Measurements from ENCODE around the gene LRRC30. TPM values are rescaled to one million over a fixed set of nuclear protein-coding genes. Genes with fewer than 3 reads are reported as not detected.

LRRC30 gene
- total RNA-seq, 1 experiment from 2014 or later = not detected

GRCh38 chr18:7206217-7206616 lies 24.7 kb upstream of the LRRC30 start:
- H3K27ac ChIP-seq (ENCODE audit: low read length) = no peak overlapping the region
- no peak overlapping the region for H3K4me2 ChIP-seq (ENCODE audit: low read length)
- no peaks in the 10 kb centered on the region for H3K79me2 ChIP-seq (ENCODE audit: low read length)
- no peak overlapping the region for H3K4me3 ChIP-seq (ENCODE audit: low read length)
- no TSS peak for BruUV-seq (replicated peaks)
- no peak overlapping the region for H3K9ac ChIP-seq (ENCODE audit: low read length)
- no peaks in the 10 kb centered on the region for H3F3A ChIP-seq (ENCODE audit: low read length, unreplicated experiment)
- no peaks in the 10 kb centered on the region for H3K4me1 ChIP-seq (ENCODE audit: insufficient read depth, low read length)
- POLR2A ChIA-PET (ENCODE audit: unreplicated experiment) = no interaction called here
- peaks cover 38% of the 10 kb centered on the region for H3K27me3 ChIP-seq (ENCODE audit: low read length)
- intact Hi-C loops (cut with micrococcal nuclease) = no loop called here
- H3K9me2 ChIP-seq (replicated peaks; ENCODE audit: low read length) = no peaks in the 10 kb centered on the region
- CTCF ChIA-PET = interaction anchor here (0.5 kb wide), 1 partner anchor 66 kb away, joined by 8 read pairs; no protein-coding TSS in a partner anchor
- ATAC-seq (no peak), DNase-seq (no peak)
- H3K9me3 ChIP-seq (ENCODE audit: low read length) = no peaks in the 10 kb centered on the region
- H3K36me3 ChIP-seq (ENCODE audit: low read depth, low read length) = no peaks in the 10 kb centered on the region
- H4K20me1 ChIP-seq (ENCODE audit: low read length) = no peaks in the 10 kb centered on the region
- TF ChIP-seq, protein P1, sequence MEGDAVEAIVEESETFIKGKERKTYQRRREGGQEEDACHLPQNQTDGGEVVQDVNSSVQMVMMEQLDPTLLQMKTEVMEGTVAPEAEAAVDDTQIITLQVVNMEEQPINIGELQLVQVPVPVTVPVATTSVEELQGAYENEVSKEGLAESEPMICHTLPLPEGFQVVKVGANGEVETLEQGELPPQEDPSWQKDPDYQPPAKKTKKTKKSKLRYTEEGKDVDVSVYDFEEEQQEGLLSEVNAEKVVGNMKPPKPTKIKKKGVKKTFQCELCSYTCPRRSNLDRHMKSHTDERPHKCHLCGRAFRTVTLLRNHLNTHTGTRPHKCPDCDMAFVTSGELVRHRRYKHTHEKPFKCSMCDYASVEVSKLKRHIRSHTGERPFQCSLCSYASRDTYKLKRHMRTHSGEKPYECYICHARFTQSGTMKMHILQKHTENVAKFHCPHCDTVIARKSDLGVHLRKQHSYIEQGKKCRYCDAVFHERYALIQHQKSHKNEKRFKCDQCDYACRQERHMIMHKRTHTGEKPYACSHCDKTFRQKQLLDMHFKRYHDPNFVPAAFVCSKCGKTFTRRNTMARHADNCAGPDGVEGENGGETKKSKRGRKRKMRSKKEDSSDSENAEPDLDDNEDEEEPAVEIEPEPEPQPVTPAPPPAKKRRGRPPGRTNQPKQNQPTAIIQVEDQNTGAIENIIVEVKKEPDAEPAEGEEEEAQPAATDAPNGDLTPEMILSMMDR (conservative IDR thresholded peaks at IDR 0.05; ENCODE audit: low read depth, low read length) = no peak
- no peak for TF ChIP-seq EZH2 (IDR thresholded peaks at IDR 0.05; ENCODE audit: low read length, unreplicated experiment)
- H2AFZ ChIP-seq (ENCODE audit: low read length) = no peak overlapping the region

DNA sequence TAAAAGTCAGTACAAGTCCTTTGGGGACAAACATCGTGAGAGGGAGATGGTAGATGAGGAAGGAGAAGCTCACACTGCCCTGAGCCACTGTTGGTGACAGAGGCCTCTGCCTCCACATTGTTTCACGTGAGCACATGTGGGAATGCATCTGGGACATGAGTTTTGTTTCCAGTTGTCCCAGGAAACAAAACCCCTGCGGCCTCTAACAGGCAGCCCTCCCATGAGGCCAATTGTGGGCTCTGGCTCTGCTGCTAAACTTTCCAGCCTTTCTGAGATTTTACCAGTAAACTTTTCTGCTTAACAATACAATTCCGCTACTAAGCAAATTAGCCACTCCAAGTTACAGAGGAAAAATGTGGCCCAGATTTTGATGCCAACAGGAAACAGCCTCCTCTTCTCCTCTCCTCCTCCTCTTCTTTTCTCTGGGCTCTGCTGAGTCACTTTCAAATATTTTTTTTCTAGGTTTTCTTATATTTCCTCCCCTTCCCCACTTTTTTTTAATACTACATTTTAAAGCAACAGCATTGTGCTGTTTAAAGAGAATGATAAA lies 23.4 kb upstream of the LRRC30 start:
- no peak for DNase-seq
- peaks cover 42% of the 10 kb centered on the region for H3K27me3 ChIP-seq (ENCODE audit: low read length)
- ChIA-PET POLR2A (ENCODE audit: unreplicated experiment) (no interaction called here), CTCF (no interaction called here)
- no peaks in the 10 kb centered on the region for H3K36me3 ChIP-seq (ENCODE audit: low read depth, low read length)
- H3K9me3 ChIP-seq (ENCODE audit: low read length) = no peaks in the 10 kb centered on the region
- no TSS peak for BruUV-seq (replicated peaks)
- no peak for ATAC-seq
- H3K9ac ChIP-seq (ENCODE audit: low read length) = no peak overlapping the region
- TF ChIP-seq, protein P1 (conservative IDR thresholded peaks at IDR 0.05; ENCODE audit: low read depth, low read length) = no peak
- no peak overlapping the region for H3K4me2 ChIP-seq (ENCODE audit: low read length)
- no peaks in the 10 kb centered on the region for H3K9me2 ChIP-seq (replicated peaks; ENCODE audit: low read length)
- no peak overlapping the region for H2AFZ ChIP-seq (ENCODE audit: low read length)
- H3K4me1 ChIP-seq (ENCODE audit: insufficient read depth, low read length) = no peaks in the 10 kb centered on the region
- H3K27ac ChIP-seq (ENCODE audit: low read length) = no peak overlapping the region
- no peaks in the 10 kb centered on the region for H3F3A ChIP-seq (ENCODE audit: low read length, unreplicated experiment)
- intact Hi-C loops (cut with micrococcal nuclease) = no loop called here
- no peak overlapping the region for H3K4me3 ChIP-seq (ENCODE audit: low read length)
- no peaks in the 10 kb centered on the region for H3K79me2 ChIP-seq (ENCODE audit: low read length)
- H4K20me1 ChIP-seq (ENCODE audit: low read length) = no peaks in the 10 kb centered on the region

GRCh38 chr18:7221424-7222155 lies 9.3 kb upstream of the LRRC30 start:
- Histone ChIP-seq H3K4me3 (ENCODE audit: low read length) (no peak overlapping the region), H3K4me2 (ENCODE audit: low read length) (no peak overlapping the region), H3K9me3 (ENCODE audit: low read length) (no peaks in the 10 kb centered on the region), H2AFZ (ENCODE audit: low read length) (no peak overlapping the region), H3K36me3 (ENCODE audit: low read depth, low read length) (no peaks in the 10 kb centered on the region), H3K27ac (ENCODE audit: low read length) (no peak overlapping the region), H3K9me2 (replicated peaks; ENCODE audit: low read length) (no peaks in the 10 kb centered on the region), H3K9ac (ENCODE audit: low read length) (no peak overlapping the region), H3F3A (ENCODE audit: low read length, unreplicated experiment) (no peaks in the 10 kb centered on the region), H3K79me2 (ENCODE audit: low read length) (no peaks in the 10 kb centered on the region), H4K20me1 (ENCODE audit: low read length) (no peaks in the 10 kb centered on the region), H3K27me3 (ENCODE audit: low read length) (peaks cover 61% of the 10 kb centered on the region), H3K4me1 (ENCODE audit: insufficient read depth, low read length) (no peaks in the 10 kb centered on the region)
- no TSS peak for BruUV-seq (replicated peaks)
- intact Hi-C loops (cut with micrococcal nuclease) = loop anchor here (1.0 kb wide), 1 partner anchor 1259 kb away; no protein-coding TSS in a partner anchor
- CTCF ChIA-PET = interaction anchor here (0.6 kb wide), 1 partner anchor 275 kb away, joined by 3 read pairs; no protein-coding TSS in a partner anchor
- DNase-seq (peak; percentile 81), ATAC-seq (peak; percentile 100)
- TF ChIP-seq, protein P1 (conservative IDR thresholded peaks at IDR 0.05; ENCODE audit: low read depth, low read length) = peak; percentile 95
- TF ChIP-seq EZH2phosphoT487 (IDR thresholded peaks at IDR 0.05; ENCODE audit: borderline replicate concordance, low read length) (no peak), EZH2 (IDR thresholded peaks at IDR 0.05; ENCODE audit: low read length, unreplicated experiment) (no peak)
- POLR2A ChIA-PET (ENCODE audit: unreplicated experiment) = no interaction called here

Measured in PC-3 (cell line).